Measurements from ENCODE around the gene DMD. TPM values are rescaled to one million over a fixed set of nuclear protein-coding genes. Genes with fewer than 3 reads are reported as not detected.
A peak's percentile ranks its signal among the peaks of the same experiment; 100 is the strongest.

Gene DMD
- total and polyA plus RNA-seq, 8 donors, result 6.8 to 117 (median 44.2) TPM

DNA sequence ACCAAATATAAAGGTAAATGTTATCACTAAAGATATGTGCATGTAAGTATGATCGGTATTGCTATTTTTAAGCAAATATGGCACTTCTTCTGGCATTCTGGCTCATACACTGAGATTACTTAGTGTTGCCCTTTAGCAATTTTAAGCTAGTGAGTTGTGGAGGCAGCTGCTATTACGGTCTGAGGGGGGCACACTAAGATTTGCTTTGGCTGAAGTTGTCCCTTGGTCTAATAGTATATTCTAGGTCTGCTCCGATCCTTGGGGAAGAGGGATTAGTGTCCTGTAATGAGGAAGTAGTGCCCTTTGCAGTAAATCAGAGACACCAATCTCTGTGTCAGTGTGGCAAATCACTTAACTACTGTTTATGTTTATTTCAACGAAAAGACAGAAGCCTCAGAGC is 1943.0 kb downstream of the DMD start:
- DNase-seq, result peak in 1 of 2 donors; percentile 16
- Histone ChIP-seq H3K4me1 (peaks cover 0 to 5% (median 0%) of the 10 kb centered on the region in 4 donors), H3K36me3 (no peaks in the 10 kb centered on the region), H3K27ac (no peak overlapping the region), H3K4me3 (no peak overlapping the region), H3K27me3 (peaks cover 0 to 10% (median 0%) of the 10 kb centered on the region in 3 donors), H3K9me3 (no peaks in the 10 kb centered on the region)
- 26 to 60% (median 42%) methylated on average over 4 of the region's 4 CpGs for WGBS, 5 donors
- intact Hi-C loops (cut with DNase I; ENCODE audit: low total_unique reads), result no loop called here
- TF ChIP-seq POLR2A (IDR thresholded peaks at IDR 0.05) (no peak), EP300 (IDR thresholded peaks at IDR 0.05) (no peak), POLR2AphosphoS5 (IDR thresholded peaks at IDR 0.05) (no peak)
- TF ChIP-seq, protein P1, sequence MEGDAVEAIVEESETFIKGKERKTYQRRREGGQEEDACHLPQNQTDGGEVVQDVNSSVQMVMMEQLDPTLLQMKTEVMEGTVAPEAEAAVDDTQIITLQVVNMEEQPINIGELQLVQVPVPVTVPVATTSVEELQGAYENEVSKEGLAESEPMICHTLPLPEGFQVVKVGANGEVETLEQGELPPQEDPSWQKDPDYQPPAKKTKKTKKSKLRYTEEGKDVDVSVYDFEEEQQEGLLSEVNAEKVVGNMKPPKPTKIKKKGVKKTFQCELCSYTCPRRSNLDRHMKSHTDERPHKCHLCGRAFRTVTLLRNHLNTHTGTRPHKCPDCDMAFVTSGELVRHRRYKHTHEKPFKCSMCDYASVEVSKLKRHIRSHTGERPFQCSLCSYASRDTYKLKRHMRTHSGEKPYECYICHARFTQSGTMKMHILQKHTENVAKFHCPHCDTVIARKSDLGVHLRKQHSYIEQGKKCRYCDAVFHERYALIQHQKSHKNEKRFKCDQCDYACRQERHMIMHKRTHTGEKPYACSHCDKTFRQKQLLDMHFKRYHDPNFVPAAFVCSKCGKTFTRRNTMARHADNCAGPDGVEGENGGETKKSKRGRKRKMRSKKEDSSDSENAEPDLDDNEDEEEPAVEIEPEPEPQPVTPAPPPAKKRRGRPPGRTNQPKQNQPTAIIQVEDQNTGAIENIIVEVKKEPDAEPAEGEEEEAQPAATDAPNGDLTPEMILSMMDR (IDR thresholded peaks at IDR 0.05), result no peak

DNA sequence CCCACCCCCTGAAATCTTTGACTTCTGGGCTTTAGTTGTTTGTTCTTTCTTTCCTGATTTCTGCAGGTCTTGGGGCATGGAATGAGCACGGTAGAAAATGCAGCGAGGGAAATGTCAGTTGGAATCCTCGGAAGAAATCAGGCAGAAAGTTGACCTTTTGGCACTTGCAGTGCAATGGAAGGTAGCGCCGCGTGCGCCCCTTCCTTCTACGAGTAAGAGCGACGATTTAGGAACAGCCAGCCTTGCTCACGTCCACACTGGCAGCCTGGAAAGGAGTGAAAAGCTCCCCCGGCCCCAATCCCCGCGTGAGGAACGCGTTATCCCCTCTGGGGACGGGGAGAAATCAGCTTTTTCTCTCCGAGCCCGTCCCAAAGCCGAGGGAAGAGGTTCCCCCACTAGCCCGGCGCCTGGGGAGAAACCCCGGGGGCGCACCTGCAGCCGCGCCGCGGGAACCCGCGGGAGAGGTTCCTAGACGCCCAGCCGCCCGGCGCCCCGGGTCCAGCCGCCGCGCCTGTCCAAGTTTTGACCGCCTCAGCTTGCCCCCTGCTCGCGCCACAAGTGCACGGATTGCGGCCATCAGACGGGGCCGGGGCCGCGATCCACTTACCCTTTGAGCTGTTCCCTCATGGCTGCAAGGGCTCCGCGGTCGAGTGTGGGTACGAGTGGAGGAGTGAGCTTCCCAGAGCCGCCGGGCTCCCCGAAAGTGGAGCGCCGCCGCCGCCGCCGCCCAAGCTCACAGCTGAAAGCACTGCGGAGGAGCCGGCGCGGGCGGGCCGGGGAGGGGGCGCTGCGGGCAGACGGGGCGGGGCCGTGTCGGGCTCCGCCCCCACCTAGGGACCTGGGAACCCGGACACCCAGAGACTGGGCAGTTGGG is 1944.9 kb downstream of the DMD start:
- Histone ChIP-seq H3K9me3 (no peaks in the 10 kb centered on the region), H3K27me3 (peaks cover 0 to 10% (median 0%) of the 10 kb centered on the region in 3 donors), H3K4me1 (peaks cover 0 to 8% (median 0%) of the 10 kb centered on the region in 4 donors), H3K27ac (peak overlapping the region; percentile 71 to 93 (median 78)), H3K4me3 (peak overlapping the region; percentile 53 to 64 (median 58)), H3K36me3 (no peaks in the 10 kb centered on the region)
- intact Hi-C loops (cut with DNase I; ENCODE audit: low total_unique reads), result no loop called here
- WGBS, 5 donors, result 1 to 28% (median 2%) methylated on average over 36 to 73 of the region's 74 CpGs
- peak; percentile 65 to 74 for DNase-seq
- TF ChIP-seq EP300 (IDR thresholded peaks at IDR 0.05) (no peak), POLR2AphosphoS5 (IDR thresholded peaks at IDR 0.05) (peak in 1 of 3 donors; percentile 23)

DNA sequence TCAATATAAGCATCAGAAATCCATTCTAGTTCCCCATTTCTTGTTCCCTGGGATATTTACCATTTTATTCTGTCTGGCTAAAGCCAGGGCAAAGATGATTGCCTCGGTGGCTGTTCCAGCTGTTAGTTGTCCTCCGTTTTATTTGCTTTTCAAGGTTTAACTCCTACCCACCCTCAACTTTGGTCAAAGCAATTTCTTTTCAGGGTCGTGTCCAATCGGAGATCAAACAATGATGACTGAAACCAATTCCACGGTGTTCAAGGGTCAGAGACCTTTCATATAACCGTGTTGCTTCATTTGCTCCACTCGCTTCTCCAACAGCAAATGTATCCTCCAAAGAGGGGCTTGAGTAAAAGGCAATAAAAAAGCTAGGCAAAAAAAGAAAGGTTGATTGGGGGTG is 1946.0 kb downstream of the DMD start:
- H3K4me3 ChIP-seq, result peak overlapping the region; percentile 4 to 64 (median 58)
- peaks cover 0 to 10% (median 0%) of the 10 kb centered on the region in 3 donors for H3K27me3 ChIP-seq
- TF ChIP-seq, protein P1 (IDR thresholded peaks at IDR 0.05), result no peak
- TF ChIP-seq POLR2A (IDR thresholded peaks at IDR 0.05), result no peak
- no peak for TF ChIP-seq POLR2AphosphoS5 (IDR thresholded peaks at IDR 0.05)
- no peak for TF ChIP-seq EP300 (IDR thresholded peaks at IDR 0.05)
- intact Hi-C loops (cut with DNase I; ENCODE audit: low total_unique reads), result no loop called here
- no peak for DNase-seq
- peaks cover 0 to 10% (median 0%) of the 10 kb centered on the region in 4 donors for H3K4me1 ChIP-seq
- H3K27ac ChIP-seq, result no peak overlapping the region
- no peaks in the 10 kb centered on the region for H3K36me3 ChIP-seq
- WGBS, 5 donors, result 21 to 48% (median 35%) methylated on average over 7 of the region's 7 CpGs
- H3K9me3 ChIP-seq, result no peaks in the 10 kb centered on the region

DNA sequence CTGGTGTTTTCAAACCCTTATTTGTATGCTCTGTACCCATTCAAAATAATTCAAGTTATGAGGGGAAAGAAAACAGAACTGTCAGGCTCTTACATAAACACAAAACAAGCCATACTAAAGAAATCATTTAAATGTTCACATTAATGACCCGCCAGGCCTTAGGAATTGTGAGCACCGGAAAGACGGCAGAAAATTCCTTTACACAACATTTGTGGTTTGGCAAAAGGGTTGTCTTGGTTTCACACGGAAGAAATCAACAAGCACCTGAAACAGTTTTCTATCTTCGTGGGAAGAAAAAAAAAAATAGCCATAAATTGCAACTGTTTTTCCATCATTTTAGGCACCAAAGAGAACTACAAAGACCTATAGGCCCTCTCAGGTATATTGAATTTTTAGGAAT is 1951.0 kb downstream of the DMD start:
- Histone ChIP-seq H3K36me3 (no peaks in the 10 kb centered on the region), H3K27ac (no peak overlapping the region), H3K4me3 (no peak overlapping the region), H3K4me1 (peaks cover 0 to 6% (median 0%) of the 10 kb centered on the region in 4 donors), H3K9me3 (no peaks in the 10 kb centered on the region), H3K27me3 (no peaks in the 10 kb centered on the region)
- intact Hi-C loops (cut with DNase I; ENCODE audit: low total_unique reads), result no loop called here
- no peak for DNase-seq
- TF ChIP-seq, protein P1 (IDR thresholded peaks at IDR 0.05), result no peak
- TF ChIP-seq POLR2AphosphoS5 (IDR thresholded peaks at IDR 0.05), result no peak
- no peak for TF ChIP-seq EP300 (IDR thresholded peaks at IDR 0.05)
- no peak for TF ChIP-seq POLR2A (IDR thresholded peaks at IDR 0.05)
- 49 to 70% (median 60%) methylated on average over 5 of the region's 5 CpGs for WGBS, 5 donors
